A549 (cell line): ENCODE results near the gene MLXIPL. TPM values are rescaled to one million over a fixed set of nuclear protein-coding genes. Genes with fewer than 3 reads are reported as not detected.

Source experiments
- ATAC-seq, 2 experiments: fragments of 200-7000 bp in 1 of 2; fragments of >200 bp in 1 of 2; cut with Nextera tagmentation in 1 of 2; cut with Tn5 transposase in 1 of 2; 3 replicates each; pipeline versions ENCODE4 v1.8.0 to v1.9.1; 2018 to 2020; ENCODE audit warnings: mild to moderate bottlenecking in 1 of 2, moderate library complexity in 1 of 2
- CTCF ChIA-PET: fragments of 300-600 bp; sonication (Branson Sonifier 250); formaldehyde crosslinking; extraction: SDS; loops from one replicate; lab custom pipeline; 2021; ENCODE audit warnings: antibody characterized with exemption, inconsistent platforms; lab: Yijun Ruan, JAX
- POLR2A ChIA-PET: fragments of 350-600 bp; formaldehyde crosslinking; extraction: SDS; loops from one replicate; lab custom pipeline; 2021; ENCODE audit warnings: antibody characterized with exemption, inconsistent platforms; lab: Yijun Ruan, JAX
- DNase-seq, 2 experiments: peaks; one replicate each; pipeline versions ENCODE4 v3.0.0 to v3.0.0-alpha.2; 2011 to 2016; ENCODE audit warnings: low read depth in 1 of 2, low spot score in 1 of 2
- FAIRE-seq: peaks from 2 replicates; lab custom pipeline; 2011; peaks lifted over from hg19 to GRCh38; lab: Jason Lieb, UNC
- H3K27ac ChIP-seq, 2 experiments: fragments of >200 bp; sonication (Bioruptor Twin); formaldehyde crosslinking; 3 replicates each; pipeline ENCODE4 v1.5.1; 2016 to 2017
- H3K4me1 ChIP-seq: fragments of >200 bp; sonication (Bioruptor Twin); formaldehyde crosslinking; 3 replicates; pipeline ENCODE4 v1.6.1; 2016
- H3K4me2 ChIP-seq: fragments of >200 bp; sonication (Bioruptor Twin); formaldehyde crosslinking; 3 replicates; pipeline ENCODE4 v1.6.1; 2016
- H3K4me3 ChIP-seq: fragments of >200 bp; sonication (Bioruptor Twin); formaldehyde crosslinking; 3 replicates; pipeline ENCODE4 v1.5.1; 2016
- H3K9me3 ChIP-seq: fragments of >200 bp; sonication (Bioruptor Twin); formaldehyde crosslinking; 3 replicates; pipeline ENCODE4 v1.6.1; 2016
- CHD4 ChIP-seq: fragments of 200-600 bp; sonication (generic); IDR thresholded peaks from 2 replicates; pipeline ENCODE4 v1.6.1; 2016; ENCODE audit warnings: antibody characterized with exemption, mild to moderate bottlenecking, borderline replicate concordance
- FOSB ChIP-seq: fragments of 250-450 bp; sonication (Bioruptor Pico); IDR thresholded peaks from 2 replicates; pipeline ENCODE4 v1.5.0; 2020; ENCODE audit warnings: mild to moderate bottlenecking, moderate library complexity
- FOXS1 ChIP-seq: fragments of 250-450 bp; sonication (Bioruptor Pico); IDR thresholded peaks from 2 replicates; pipeline ENCODE4 v1.5.0; 2020; ENCODE audit warnings: mild to moderate bottlenecking, moderate library complexity
- GATA3 ChIP-seq: IDR thresholded peaks from 2 replicates; pipeline ENCODE4 v1.6.1; 2012; ENCODE audit warnings: borderline replicate concordance
- HDAC2 ChIP-seq: fragments of 200-600 bp; sonication (generic); IDR thresholded peaks from 2 replicates; pipeline ENCODE4 v1.6.1; 2016
- JUN ChIP-seq, 2 experiments: fragments of >200 bp; sonication (Bioruptor Twin); formaldehyde crosslinking; IDR thresholded peaks; 2 replicates in 1 of 2; 3 replicates in 1 of 2; pipeline ENCODE4 v1.6.1; 2016 to 2017
- JUNB ChIP-seq: fragments of >200 bp; sonication (Bioruptor Twin); formaldehyde crosslinking; IDR thresholded peaks from 2 replicates; pipeline ENCODE4 v1.6.1; 2016
- MAFK ChIP-seq: fragments of 450-650 bp; IDR thresholded peaks from 2 replicates; pipeline ENCODE4 v1.6.1; 2014; ENCODE audit not compliant: partially characterized antibody
- NFE2L2 ChIP-seq: fragments of 150-350 bp; conservative IDR thresholded peaks from 2 replicates; pipeline ENCODE4 v1.6.1; 2014; ENCODE audit warnings: low read length
- NR3C1 ChIP-seq: fragments of >200 bp; sonication (Bioruptor Twin); formaldehyde crosslinking; IDR thresholded peaks from 3 replicates; pipeline ENCODE4 v1.6.1; 2017
- PHF8 ChIP-seq: fragments of 200-600 bp; sonication (generic); IDR thresholded peaks from 2 replicates; pipeline ENCODE4 v1.6.1; 2016; ENCODE audit warnings: low read depth, mild to moderate bottlenecking, antibody characterized with exemption, moderate library complexity, borderline replicate concordance
- POLR2A ChIP-seq: IDR thresholded peaks from 2 replicates; pipeline ENCODE4 v1.6.1; 2012; ENCODE audit warnings: mild to moderate bottlenecking, low read length
- POLR2AphosphoS2 ChIP-seq: conservative IDR thresholded peaks from 2 replicates; pipeline ENCODE4 v1.6.1; 2012; ENCODE audit warnings: low read length, improper control_type of control experiment, inconsistent platforms
- RCOR1 ChIP-seq: fragments of 150-350 bp; IDR thresholded peaks from 2 replicates; pipeline ENCODE4 v1.6.1; 2014; ENCODE audit warnings: antibody characterized with exemption, low read length, low read depth
- RNF2 ChIP-seq: fragments of 200-600 bp; sonication (generic); IDR thresholded peaks from 2 replicates; pipeline ENCODE4 v1.6.1; 2016; ENCODE audit warnings: low read depth, mild to moderate bottlenecking, antibody characterized with exemption, moderate library complexity, borderline replicate concordance
- SMC3 ChIP-seq: fragments of >200 bp; sonication (Bioruptor Twin); formaldehyde crosslinking; IDR thresholded peaks from 3 replicates; pipeline ENCODE4 v1.6.1; 2018; ENCODE audit warnings: inconsistent platforms
- USF2 ChIP-seq: fragments of 450-650 bp; IDR thresholded peaks from 2 replicates; pipeline ENCODE4 v1.6.1; 2014; ENCODE audit warnings: antibody characterized with exemption
- ZC3H11A ChIP-seq: fragments of 450-650 bp; IDR thresholded peaks from 2 replicates; pipeline ENCODE4 v1.6.1; 2014; ENCODE audit warnings: antibody characterized with exemption, mild to moderate bottlenecking
- ZNF302 ChIP-seq: fragments of 250-450 bp; sonication (Bioruptor Pico); IDR thresholded peaks from 2 replicates; pipeline ENCODE4 v1.9.0; 2021; ENCODE audit warnings: inconsistent platforms, mild to moderate bottlenecking, moderate library complexity
- WGBS: methylation state at CpG from one replicate; pipeline ENCODE4 v1.1.6; 2017; ENCODE audit errors: missing lambda C conversion rate; 5-methylcytosine and 5-hydroxymethylcytosine counted together
- polyA plus RNA-seq, 4 experiments: library from polyadenylated mRNA; depleted of rRNA in 3 of 4; stranded (reverse); fragments of >200 nt; fragmentation: RNase III in 1 of 4; extraction: RNeasy Plus Mini Kit Qiagen cat#74134 plus additional on column Dnase treatment in 1 of 4; gene quantifications; 2 replicates in 3 of 4; 3 replicates in 1 of 4; pipeline ENCODE4 v1.2.3, GENCODE V29; 2011 to 2017
- TF ChIP-seq, protein P1 (sequence below): fragments of >200 bp; sonication (Bioruptor Twin); formaldehyde crosslinking; IDR thresholded peaks from 3 replicates; pipeline ENCODE4 v1.6.1; 2016
- TF ChIP-seq, protein P2 (sequence below): fragments of >200 bp; sonication (Bioruptor Twin); formaldehyde crosslinking; IDR thresholded peaks from 3 replicates; pipeline ENCODE4 v1.5.1; 2016
- TF ChIP-seq, protein P3 (sequence below): fragments of 200-600 bp; sonication (generic); IDR thresholded peaks from 2 replicates; pipeline ENCODE4 v1.6.1; 2016; ENCODE audit warnings: antibody characterized with exemption, mild to moderate bottlenecking, moderate library complexity
- TF ChIP-seq, protein P4 (sequence below): IDR thresholded peaks from 2 replicates; pipeline ENCODE4 v1.6.1; 2012

The MLXIPL gene
- polyA plus RNA-seq, 2 of the 4 experiments (the other 2 are of a cell fraction): 1.4 to 3.3 TPM

GRCh38 chr7:73569042-73569608 is 55.2 kb downstream of the MLXIPL start:
- POLR2A ChIA-PET: no interaction called here
- no peak for ATAC-seq

DNA sequence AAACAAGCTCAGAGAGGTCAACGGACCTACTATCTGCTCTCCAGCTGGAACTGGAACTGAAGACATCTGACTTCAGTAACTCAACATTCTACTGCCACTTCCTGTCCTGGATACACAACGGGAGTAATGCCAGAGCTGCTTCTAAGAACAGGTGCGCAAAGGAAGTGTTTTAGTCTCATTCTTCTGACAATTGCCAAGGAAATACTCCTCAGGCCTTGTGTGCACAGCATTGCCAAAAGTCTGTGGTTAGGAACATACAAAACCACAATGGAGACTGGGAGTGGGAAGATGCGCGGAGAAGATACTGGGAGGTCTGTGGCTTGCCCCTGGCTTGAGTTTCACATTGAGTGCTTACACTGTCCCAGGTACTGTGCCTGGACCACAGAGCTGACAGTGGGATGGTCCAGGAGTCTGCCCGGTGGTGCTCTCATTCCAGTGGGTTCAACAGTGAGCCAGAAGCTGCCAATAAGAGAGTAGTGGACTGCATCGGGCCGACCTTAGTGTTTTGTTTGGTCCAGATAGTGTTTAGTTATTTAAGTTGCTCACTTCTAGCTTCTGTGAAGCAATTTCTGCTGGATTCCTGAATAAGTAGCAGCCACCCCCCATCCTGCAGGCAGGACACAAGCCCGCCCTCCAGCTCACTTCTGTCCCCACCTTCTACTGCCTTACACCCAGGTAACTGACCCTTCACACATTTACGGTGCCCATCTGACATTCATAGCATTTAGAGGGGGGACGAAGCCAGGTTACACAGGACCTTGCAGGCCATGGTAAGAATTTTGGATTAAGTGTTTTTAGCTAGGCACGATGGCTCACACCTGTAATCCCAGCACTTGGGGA is 56.3 kb downstream of the MLXIPL start:
- POLR2A ChIA-PET: interaction anchor here (0.8 to 1.2 kb wide), 2 partner anchors 10 to 11 kb away, joined by 4 to 5 read pairs; partner anchors contain the start of gene TBL2
- WGBS: 79% methylated on average over 12 of the region's 12 CpGs
- H3K4me3 ChIP-seq: no peak overlapping the region
- FAIRE-seq (no peak), ATAC-seq (no peak; a peak in 1 of 6 replicates)
- TF ChIP-seq ZC3H11A: no peak
- no peak for TF ChIP-seq MAFK
- TF ChIP-seq, protein P1, sequence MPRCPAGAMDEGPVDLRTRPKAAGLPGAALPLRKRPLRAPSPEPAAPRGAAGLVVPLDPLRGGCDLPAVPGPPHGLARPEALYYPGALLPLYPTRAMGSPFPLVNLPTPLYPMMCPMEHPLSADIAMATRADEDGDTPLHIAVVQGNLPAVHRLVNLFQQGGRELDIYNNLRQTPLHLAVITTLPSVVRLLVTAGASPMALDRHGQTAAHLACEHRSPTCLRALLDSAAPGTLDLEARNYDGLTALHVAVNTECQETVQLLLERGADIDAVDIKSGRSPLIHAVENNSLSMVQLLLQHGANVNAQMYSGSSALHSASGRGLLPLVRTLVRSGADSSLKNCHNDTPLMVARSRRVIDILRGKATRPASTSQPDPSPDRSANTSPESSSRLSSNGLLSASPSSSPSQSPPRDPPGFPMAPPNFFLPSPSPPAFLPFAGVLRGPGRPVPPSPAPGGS: peak; percentile 30; the same call in 1 of the 3 replicates
- TF ChIP-seq, all 56 proteins: peak for 1
- no peak for DNase-seq
- CTCF ChIA-PET: interaction anchor here (0.5 to 2.9 kb wide), 3 partner anchors 9 to 133 kb away, joined by 3 to 7 read pairs (median 3); no protein-coding TSS in a partner anchor
- Histone ChIP-seq H3K4me1 (no peaks in the 10 kb centered on the region; the same call in 2 of the 3 replicates), H3K27ac (no peak overlapping the region), H3K9me3 (no peaks in the 10 kb centered on the region), H3K4me2 (no peak overlapping the region)

More at GRCh38 chr7:73569042-73569608, 55.2 kb downstream of the MLXIPL start:
- CTCF ChIA-PET: interaction anchor here (0.9 to 2.9 kb wide), 2 partner anchors 10 to 275 kb away, joined by 3 to 7 read pairs; no protein-coding TSS in a partner anchor
- TF ChIP-seq FOSB (no peak), PHF8 (no peak), USF2 (no peak), CHD4 (no peak), RNF2 (no peak), POLR2AphosphoS2 (no peak), GATA3 (no peak), NFE2L2 (no peak), JUN (IDR thresholded peaks at IDR 0.05) (no peak)
- TF ChIP-seq, protein P2, sequence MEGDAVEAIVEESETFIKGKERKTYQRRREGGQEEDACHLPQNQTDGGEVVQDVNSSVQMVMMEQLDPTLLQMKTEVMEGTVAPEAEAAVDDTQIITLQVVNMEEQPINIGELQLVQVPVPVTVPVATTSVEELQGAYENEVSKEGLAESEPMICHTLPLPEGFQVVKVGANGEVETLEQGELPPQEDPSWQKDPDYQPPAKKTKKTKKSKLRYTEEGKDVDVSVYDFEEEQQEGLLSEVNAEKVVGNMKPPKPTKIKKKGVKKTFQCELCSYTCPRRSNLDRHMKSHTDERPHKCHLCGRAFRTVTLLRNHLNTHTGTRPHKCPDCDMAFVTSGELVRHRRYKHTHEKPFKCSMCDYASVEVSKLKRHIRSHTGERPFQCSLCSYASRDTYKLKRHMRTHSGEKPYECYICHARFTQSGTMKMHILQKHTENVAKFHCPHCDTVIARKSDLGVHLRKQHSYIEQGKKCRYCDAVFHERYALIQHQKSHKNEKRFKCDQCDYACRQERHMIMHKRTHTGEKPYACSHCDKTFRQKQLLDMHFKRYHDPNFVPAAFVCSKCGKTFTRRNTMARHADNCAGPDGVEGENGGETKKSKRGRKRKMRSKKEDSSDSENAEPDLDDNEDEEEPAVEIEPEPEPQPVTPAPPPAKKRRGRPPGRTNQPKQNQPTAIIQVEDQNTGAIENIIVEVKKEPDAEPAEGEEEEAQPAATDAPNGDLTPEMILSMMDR: no peak
- DNase-seq (no peak), FAIRE-seq (no peak)
- no peak overlapping the region for H3K27ac ChIP-seq
- no peak overlapping the region for H3K4me3 ChIP-seq
- no peaks in the 10 kb centered on the region for H3K9me3 ChIP-seq
- WGBS: 79% methylated on average over 5 of the region's 5 CpGs
- H3K4me1 ChIP-seq: no peaks in the 10 kb centered on the region; the same call in 2 of the 3 replicates
- H3K4me2 ChIP-seq: no peak overlapping the region

GRCh38 chr7:73567140-73567539 is 57.2 kb downstream of the MLXIPL start:
- H3K4me3 ChIP-seq: no peak overlapping the region
- no peaks in the 10 kb centered on the region; the same call in 2 of the 3 replicates for H3K4me1 ChIP-seq
- WGBS: 71% methylated on average over 4 of the region's 4 CpGs
- ATAC-seq (no peak), FAIRE-seq (no peak), DNase-seq (no peak)
- ChIA-PET CTCF (interaction anchor here (0.6 to 2.9 kb wide), 2 partner anchors 8 to 871 kb away, joined by 3 to 7 read pairs; no protein-coding TSS in a partner anchor), POLR2A (no interaction called here)
- no peak overlapping the region for H3K4me2 ChIP-seq
- no peak overlapping the region for H3K27ac ChIP-seq
- no peaks in the 10 kb centered on the region for H3K9me3 ChIP-seq
- TF ChIP-seq RNF2: no peak
- TF ChIP-seq ZNF302: no peak
- TF ChIP-seq, protein P1: no peak
- TF ChIP-seq POLR2A: no peak
- no peak for TF ChIP-seq RCOR1
- no peak for TF ChIP-seq HDAC2
- TF ChIP-seq NFE2L2: no peak
- no peak for TF ChIP-seq NR3C1
- TF ChIP-seq FOXS1 (CRISPR knock-in tag): no peak
- TF ChIP-seq, protein P3, sequence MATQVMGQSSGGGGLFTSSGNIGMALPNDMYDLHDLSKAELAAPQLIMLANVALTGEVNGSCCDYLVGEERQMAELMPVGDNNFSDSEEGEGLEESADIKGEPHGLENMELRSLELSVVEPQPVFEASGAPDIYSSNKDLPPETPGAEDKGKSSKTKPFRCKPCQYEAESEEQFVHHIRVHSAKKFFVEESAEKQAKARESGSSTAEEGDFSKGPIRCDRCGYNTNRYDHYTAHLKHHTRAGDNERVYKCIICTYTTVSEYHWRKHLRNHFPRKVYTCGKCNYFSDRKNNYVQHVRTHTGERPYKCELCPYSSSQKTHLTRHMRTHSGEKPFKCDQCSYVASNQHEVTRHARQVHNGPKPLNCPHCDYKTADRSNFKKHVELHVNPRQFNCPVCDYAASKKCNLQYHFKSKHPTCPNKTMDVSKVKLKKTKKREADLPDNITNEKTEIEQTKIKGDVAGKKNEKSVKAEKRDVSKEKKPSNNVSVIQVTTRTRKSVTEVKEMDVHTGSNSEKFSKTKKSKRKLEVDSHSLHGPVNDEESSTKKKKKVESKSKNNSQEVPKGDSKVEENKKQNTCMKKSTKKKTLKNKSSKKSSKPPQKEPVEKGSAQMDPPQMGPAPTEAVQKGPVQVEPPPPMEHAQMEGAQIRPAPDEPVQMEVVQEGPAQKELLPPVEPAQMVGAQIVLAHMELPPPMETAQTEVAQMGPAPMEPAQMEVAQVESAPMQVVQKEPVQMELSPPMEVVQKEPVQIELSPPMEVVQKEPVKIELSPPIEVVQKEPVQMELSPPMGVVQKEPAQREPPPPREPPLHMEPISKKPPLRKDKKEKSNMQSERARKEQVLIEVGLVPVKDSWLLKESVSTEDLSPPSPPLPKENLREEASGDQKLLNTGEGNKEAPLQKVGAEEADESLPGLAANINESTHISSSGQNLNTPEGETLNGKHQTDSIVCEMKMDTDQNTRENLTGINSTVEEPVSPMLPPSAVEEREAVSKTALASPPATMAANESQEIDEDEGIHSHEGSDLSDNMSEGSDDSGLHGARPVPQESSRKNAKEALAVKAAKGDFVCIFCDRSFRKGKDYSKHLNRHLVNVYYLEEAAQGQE: no peak
- no peak for TF ChIP-seq SMC3
- TF ChIP-seq JUNB: no peak
- TF ChIP-seq, protein P4, sequence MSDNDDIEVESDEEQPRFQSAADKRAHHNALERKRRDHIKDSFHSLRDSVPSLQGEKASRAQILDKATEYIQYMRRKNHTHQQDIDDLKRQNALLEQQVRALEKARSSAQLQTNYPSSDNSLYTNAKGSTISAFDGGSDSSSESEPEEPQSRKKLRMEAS: no peak
